Lower lobe of right lung (tissue), 2 donors: Measurements from ENCODE around the gene QRFP. TPM values are rescaled to one million over a fixed set of nuclear protein-coding genes. Genes with fewer than 3 reads are reported as not detected.
A peak's percentile ranks its signal among the peaks of the same experiment; 100 is the strongest.

Experiments
- ATAC-seq, 2 donors: fragments of 200-7000 bp; cut with Tn5 transposase; one replicate each; pipeline ENCODE4 v1.9.1; 2020 to 2022; ENCODE audit warnings: mild to moderate bottlenecking in 2 of 2, moderate library complexity in 2 of 2
- DNase-seq: peaks from one replicate; pipeline ENCODE4 v3.0.0-alpha.2; 2020
- H3K27ac ChIP-seq: fragments of 200-600 bp; one replicate; pipeline ENCODE4 v1.8.0; 2022
- H3K27me3 ChIP-seq: fragments of 200-600 bp; one replicate; pipeline ENCODE4 v1.8.0; 2022; ENCODE audit warnings: low read depth
- H3K36me3 ChIP-seq: fragments of 200-600 bp; one replicate; pipeline ENCODE4 v1.8.0; 2022; ENCODE audit warnings: mild to moderate bottlenecking
- H3K4me1 ChIP-seq: fragments of 200-600 bp; one replicate; pipeline ENCODE4 v1.8.0; 2022
- H3K4me3 ChIP-seq: fragments of 200-600 bp; one replicate; pipeline ENCODE4 v1.8.0; 2022; ENCODE audit warnings: mild to moderate bottlenecking
- H3K9me3 ChIP-seq: fragments of 200-600 bp; one replicate; pipeline ENCODE4 v1.8.0; 2022
- intact Hi-C: fragments of 100-400 bp; cut with DNase I; formaldehyde crosslinking; loops from one replicate; pipeline ENCODE4 v1.11.0; 2022
- total RNA-seq: library from RNA; stranded (reverse); fragmentation: NEBNext Ultra II Directional; extraction: Animal tissue kit (Norgen Biotek cat#: 25700); gene quantifications from one replicate; pipeline ENCODE4 v1.2.1, GENCODE V29; 2021
- TF ChIP-seq, protein P1 (sequence below): fragments of 200-600 bp; IDR thresholded peaks from one replicate; pipeline ENCODE4 v1.8.0; 2022; ENCODE audit warnings: antibody characterized with exemption, mild to moderate bottlenecking
- donor health status: DM: no; HTN: yes; CAD: no; lungs with severe emphysema.

The QRFP gene
- total RNA-seq, 1 donor from 2014 or later, result not detected

DNA sequence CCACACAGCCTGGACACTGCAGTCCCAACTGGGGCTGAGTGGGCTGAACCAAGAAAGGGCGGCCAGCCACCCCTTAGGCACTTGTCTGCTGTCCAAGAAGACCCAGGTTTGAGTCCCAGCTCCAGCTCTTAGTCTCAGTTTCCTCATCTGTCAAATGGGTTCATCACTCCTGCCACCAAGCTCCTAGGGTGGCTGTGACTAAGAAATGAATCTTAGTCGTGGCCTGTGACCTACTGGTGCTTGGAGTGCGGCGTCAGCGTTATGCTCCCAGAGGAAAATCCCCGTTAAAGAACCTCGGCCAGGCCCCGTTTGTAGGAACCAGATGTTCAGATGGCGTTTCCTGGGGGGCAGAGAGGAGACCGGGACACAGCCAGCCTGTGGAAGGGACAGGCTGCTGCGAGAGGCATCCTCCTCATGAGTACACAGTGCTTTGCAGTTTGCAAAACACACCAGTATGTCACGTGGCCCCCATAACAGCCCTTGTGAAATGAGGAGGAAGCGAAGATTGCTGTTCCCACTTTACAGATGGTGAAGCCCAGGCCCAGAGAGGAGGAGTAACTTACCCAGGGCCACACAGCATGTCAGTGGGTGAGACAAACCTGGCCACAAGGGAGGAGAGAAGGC, 39.1 kb upstream of the QRFP start:
- TF ChIP-seq, protein P1, sequence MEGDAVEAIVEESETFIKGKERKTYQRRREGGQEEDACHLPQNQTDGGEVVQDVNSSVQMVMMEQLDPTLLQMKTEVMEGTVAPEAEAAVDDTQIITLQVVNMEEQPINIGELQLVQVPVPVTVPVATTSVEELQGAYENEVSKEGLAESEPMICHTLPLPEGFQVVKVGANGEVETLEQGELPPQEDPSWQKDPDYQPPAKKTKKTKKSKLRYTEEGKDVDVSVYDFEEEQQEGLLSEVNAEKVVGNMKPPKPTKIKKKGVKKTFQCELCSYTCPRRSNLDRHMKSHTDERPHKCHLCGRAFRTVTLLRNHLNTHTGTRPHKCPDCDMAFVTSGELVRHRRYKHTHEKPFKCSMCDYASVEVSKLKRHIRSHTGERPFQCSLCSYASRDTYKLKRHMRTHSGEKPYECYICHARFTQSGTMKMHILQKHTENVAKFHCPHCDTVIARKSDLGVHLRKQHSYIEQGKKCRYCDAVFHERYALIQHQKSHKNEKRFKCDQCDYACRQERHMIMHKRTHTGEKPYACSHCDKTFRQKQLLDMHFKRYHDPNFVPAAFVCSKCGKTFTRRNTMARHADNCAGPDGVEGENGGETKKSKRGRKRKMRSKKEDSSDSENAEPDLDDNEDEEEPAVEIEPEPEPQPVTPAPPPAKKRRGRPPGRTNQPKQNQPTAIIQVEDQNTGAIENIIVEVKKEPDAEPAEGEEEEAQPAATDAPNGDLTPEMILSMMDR, result no peak
- DNase-seq (no peak), ATAC-seq (peak in 1 of 2 donors; percentile 16)
- intact Hi-C loops, result no loop called here
- H3K9me3 ChIP-seq, result no peaks in the 10 kb centered on the region
- no peaks in the 10 kb centered on the region for H3K36me3 ChIP-seq
- H3K4me3 ChIP-seq, result no peak overlapping the region
- H3K4me1 ChIP-seq, result peaks cover 27% of the 10 kb centered on the region
- no peak overlapping the region for H3K27ac ChIP-seq
- H3K27me3 ChIP-seq, result peaks cover 84% of the 10 kb centered on the region

DNA sequence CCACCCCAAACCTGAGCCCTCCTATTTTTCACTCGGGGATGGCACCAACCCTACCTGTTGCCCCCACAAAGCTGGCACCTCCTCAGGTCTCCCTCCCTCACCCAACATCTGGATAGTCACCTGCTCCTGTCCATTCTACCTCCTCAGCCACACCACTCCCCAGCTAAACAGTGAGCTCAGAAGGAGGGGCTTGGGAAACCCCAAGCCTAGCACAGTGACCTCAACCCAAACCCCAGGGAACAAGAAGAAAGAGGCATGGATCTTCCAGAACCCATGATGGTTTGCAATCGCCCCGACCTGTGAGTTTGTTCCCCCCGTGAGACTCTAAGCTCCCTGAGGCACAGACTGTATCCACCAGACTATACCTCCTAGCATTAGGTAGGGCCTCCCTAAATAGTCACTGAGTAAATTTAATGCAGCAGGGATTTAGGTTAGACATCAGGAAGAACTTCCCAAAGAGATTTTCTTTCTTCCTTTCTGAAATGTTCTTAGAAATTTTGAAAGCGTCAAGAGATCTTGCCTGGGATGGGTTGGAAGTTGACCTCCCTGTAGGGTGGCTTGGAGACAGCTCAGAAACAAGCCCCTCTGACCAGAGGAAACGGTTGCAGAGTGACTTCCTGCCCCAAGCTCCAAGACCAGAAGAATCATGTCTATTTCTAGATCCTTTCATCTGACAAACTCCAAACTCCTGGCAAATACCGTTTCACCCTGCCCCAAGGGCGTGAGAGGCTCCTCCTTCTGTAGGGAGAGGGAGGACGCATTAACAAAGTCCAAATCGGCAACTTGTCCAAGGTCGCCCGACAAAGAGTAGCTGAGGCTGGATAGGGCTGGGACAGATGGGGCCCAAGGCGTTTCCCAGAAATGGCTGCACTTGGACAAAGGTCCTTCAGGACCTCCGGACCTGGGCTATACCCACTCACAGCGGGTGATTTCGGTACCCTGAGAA, 38.4 kb upstream of the QRFP start:
- H3K27me3 ChIP-seq, result peaks cover 76% of the 10 kb centered on the region
- no peak for DNase-seq
- peaks cover 25% of the 10 kb centered on the region for H3K4me1 ChIP-seq
- H3K27ac ChIP-seq, result no peak overlapping the region
- H3K4me3 ChIP-seq, result no peak overlapping the region
- ATAC-seq, result no peak
- intact Hi-C loops, result no loop called here
- TF ChIP-seq, protein P1, result no peak
- H3K9me3 ChIP-seq, result no peaks in the 10 kb centered on the region
- no peaks in the 10 kb centered on the region for H3K36me3 ChIP-seq

DNA sequence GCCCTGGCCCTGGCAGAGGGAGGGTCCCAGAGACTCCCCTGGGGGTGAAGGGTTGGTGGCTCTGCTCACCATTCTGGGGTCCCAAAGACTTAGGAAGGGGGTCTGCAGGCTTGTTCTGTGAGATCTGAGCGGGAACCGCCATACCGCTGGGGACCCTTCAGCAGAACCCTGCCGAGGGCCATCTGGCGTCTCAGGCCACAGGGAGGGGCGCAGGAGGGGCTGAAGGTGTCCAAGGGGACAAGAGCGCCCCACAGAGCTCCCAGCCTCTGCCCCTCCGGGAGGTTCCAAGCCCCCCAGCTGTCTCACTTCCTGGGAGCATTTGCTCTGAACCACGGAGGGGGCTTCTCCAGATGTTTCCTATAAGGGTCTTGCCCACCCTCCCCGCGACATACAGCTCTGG, 37.6 kb upstream of the QRFP start:
- H3K4me1 ChIP-seq, result peaks cover 20% of the 10 kb centered on the region

DNA sequence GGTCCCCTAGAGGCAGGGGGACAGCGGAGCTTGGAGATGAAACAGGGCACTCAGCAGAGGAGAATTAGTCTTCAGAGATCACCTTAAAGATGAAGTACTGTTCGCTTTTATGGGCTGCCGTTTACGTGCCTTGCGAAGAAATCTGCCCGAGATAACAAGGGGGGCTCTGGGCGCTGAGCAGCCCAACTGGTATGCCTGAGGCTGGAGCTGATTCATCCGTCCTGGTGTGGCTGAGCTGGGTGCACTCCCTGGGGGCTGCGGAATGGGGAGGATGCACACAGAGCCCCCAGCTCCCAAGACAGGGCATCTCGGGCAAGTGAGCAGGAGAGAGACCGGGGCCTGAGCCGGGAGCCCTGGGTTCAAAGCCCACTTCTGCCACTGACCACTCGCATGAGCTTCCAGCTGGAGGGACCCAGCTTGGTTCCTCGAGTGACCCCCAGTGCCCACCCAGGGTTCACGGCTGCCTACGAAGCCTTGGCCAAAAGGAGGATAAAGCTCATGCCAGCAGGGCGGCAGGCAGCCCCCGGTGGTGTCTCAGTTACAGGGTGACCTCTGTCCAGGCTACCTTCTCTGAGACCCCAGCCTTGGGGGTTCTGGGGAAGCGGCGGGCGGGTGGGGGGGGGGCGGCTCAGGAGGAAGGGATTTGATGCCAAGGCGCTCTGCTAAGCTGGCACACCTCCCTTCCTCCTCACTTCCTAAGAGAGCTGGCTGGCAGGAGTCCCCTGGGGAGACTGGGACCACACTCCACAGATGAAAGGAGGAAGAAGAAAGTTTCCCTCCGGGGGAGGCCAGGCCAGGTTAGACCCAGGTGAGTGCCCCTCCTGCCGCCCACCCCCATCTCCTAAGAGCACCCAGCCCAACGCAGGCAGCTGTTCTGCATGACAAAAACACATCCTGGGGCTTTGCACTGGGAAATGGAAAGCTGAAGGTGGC, 36.8 kb upstream of the QRFP start:
- Histone ChIP-seq H3K4me1 (peaks cover 14% of the 10 kb centered on the region), H3K27ac (no peak overlapping the region), H3K27me3 (peaks cover 62% of the 10 kb centered on the region), H3K4me3 (no peak overlapping the region), H3K9me3 (no peaks in the 10 kb centered on the region), H3K36me3 (no peaks in the 10 kb centered on the region)
- TF ChIP-seq, protein P1, result no peak
- no peak for ATAC-seq
- no peak for DNase-seq
- intact Hi-C loops, result no loop called here

More for the DNA sequence above, 37.6 kb upstream of the QRFP start:
- no peak overlapping the region for H3K4me3 ChIP-seq
- H3K9me3 ChIP-seq, result no peaks in the 10 kb centered on the region
- no peaks in the 10 kb centered on the region for H3K36me3 ChIP-seq
- no peak for DNase-seq
- ATAC-seq, result no peak
- H3K27me3 ChIP-seq, result peaks cover 69% of the 10 kb centered on the region
- intact Hi-C loops, result no loop called here
- TF ChIP-seq, protein P1, result no peak
- no peak overlapping the region for H3K27ac ChIP-seq
